Skeletal muscle tissue (tissue), 4 donors: ENCODE results near the gene CLP1. TPM values are rescaled to one million over a fixed set of nuclear protein-coding genes. Genes with fewer than 3 reads are reported as not detected.
A peak's percentile ranks its signal among the peaks of the same experiment; 100 is the strongest.

Experiments
- H3K27ac ChIP-seq: one replicate; pipeline ENCODE4 v1.7.0; 2013; ENCODE audit warnings: mild to moderate bottlenecking, low read depth, low read length, inconsistent platforms
- H3K27me3 ChIP-seq, 3 donors: one replicate each; pipeline ENCODE4 v1.7.0; 2013; ENCODE audit warnings: low read length in 3 of 3; ENCODE audit not compliant: control insufficient read depth in 3 of 3, insufficient read depth in 3 of 3
- H3K36me3 ChIP-seq, 3 donors: one replicate each; pipeline ENCODE4 v1.7.0; 2013; ENCODE audit warnings: low read length in 3 of 3; ENCODE audit not compliant: control insufficient read depth in 3 of 3, insufficient read depth in 3 of 3
- H3K4me1 ChIP-seq, 3 donors: one replicate each; pipeline ENCODE4 v1.7.0; 2013; ENCODE audit warnings: low read length in 3 of 3, mild to moderate bottlenecking in 3 of 3; ENCODE audit not compliant: control insufficient read depth in 3 of 3, insufficient read depth in 3 of 3
- H3K4me3 ChIP-seq, 3 donors: one replicate each; pipeline ENCODE4 v1.7.0; 2013; ENCODE audit warnings: low read length in 3 of 3
- H3K9ac ChIP-seq, 3 donors: one replicate each; pipeline ENCODE4 v1.7.0; 2013; ENCODE audit warnings: low read length in 3 of 3, mild to moderate bottlenecking in 3 of 3, moderate library complexity in 2 of 3, low read depth in 1 of 3
- H3K9me3 ChIP-seq, 3 donors: one replicate each; pipeline ENCODE4 v1.7.0; 2013; ENCODE audit warnings: low read length in 3 of 3; ENCODE audit not compliant: control insufficient read depth in 3 of 3
- total RNA-seq: library from RNA; depleted of rRNA; stranded (reverse); fragments of >200 nt; gene quantifications from one replicate; pipeline ENCODE4 v1.2.3, GENCODE V29; 2014
- donor health status: Osteomylitis.

CLP1 gene
- 20.4 TPM for total RNA-seq

- Histone ChIP-seq H3K9me3 (no peaks in the 10 kb centered on the region), H3K36me3 (peaks cover 21 to 24% (median 22%) of the 10 kb centered on the region in 3 donors), H3K9ac (peak within 1 kb of the TSS; percentile 90 to 95 (median 93)), H3K27me3 (no peaks in the 10 kb centered on the region), H3K4me1 (peaks cover 10 to 16% (median 15%) of the 10 kb centered on the region in 3 donors), H3K27ac (peak within 1 kb of the TSS; percentile 88), H3K4me3 (peak within 1 kb of the TSS; percentile 84 to 98 (median 92))
These were observed at the start of gene CLP1 for GRCh38 chr11:57657194-57658022. CLP1 (plus strand) TSS chr11:57657762; CDS start chr11:57659477, 1,715 bp downstream.

GRCh38 chr11:57610170-57610569, 47.4 kb upstream of the CLP1 start:
- H3K36me3 ChIP-seq, result peaks cover 7 to 47% (median 7%) of the 10 kb centered on the region in 3 donors

GRCh38 chr11:57614234-57614772, 43.3 kb upstream of the CLP1 start:
- peaks cover 3 to 30% (median 4%) of the 10 kb centered on the region in 3 donors for H3K36me3 ChIP-seq
- H3K9me3 ChIP-seq, result peaks cover 0 to 2% (median 0%) of the 10 kb centered on the region in 3 donors
- H3K27me3 ChIP-seq, result no peaks in the 10 kb centered on the region
- H3K4me3 ChIP-seq, result no peak overlapping the region
- H3K4me1 ChIP-seq, result no peaks in the 10 kb centered on the region
- no peak overlapping the region for H3K9ac ChIP-seq
- no peak overlapping the region for H3K27ac ChIP-seq

More at GRCh38 chr11:57610170-57610569, 47.4 kb upstream of the CLP1 start:
- H3K27ac ChIP-seq, result no peak overlapping the region
- H3K27me3 ChIP-seq, result no peaks in the 10 kb centered on the region
- no peak overlapping the region for H3K9ac ChIP-seq
- H3K9me3 ChIP-seq, result no peaks in the 10 kb centered on the region
- no peaks in the 10 kb centered on the region for H3K4me1 ChIP-seq
- no peak overlapping the region for H3K4me3 ChIP-seq

- H3K36me3 ChIP-seq, result peaks cover 3 to 30% (median 4%) of the 10 kb centered on the region in 3 donors
- H3K4me1 ChIP-seq, result no peaks in the 10 kb centered on the region
- H3K9me3 ChIP-seq, result peaks cover 0 to 2% (median 0%) of the 10 kb centered on the region in 3 donors
- H3K27ac ChIP-seq, result no peak overlapping the region
- no peak overlapping the region for H3K4me3 ChIP-seq
- no peak overlapping the region for H3K9ac ChIP-seq
- H3K27me3 ChIP-seq, result no peaks in the 10 kb centered on the region
These were observed 42.3 kb upstream of the CLP1 start for GRCh38 chr11:57615308-57615707.

GRCh38 chr11:57616595-57616994, 41.0 kb upstream of the CLP1 start:
- no peak overlapping the region for H3K27ac ChIP-seq
- H3K4me3 ChIP-seq, result no peak overlapping the region
- no peak overlapping the region for H3K9ac ChIP-seq
- H3K9me3 ChIP-seq, result peaks cover 0 to 2% (median 0%) of the 10 kb centered on the region in 3 donors
- H3K27me3 ChIP-seq, result no peaks in the 10 kb centered on the region
- H3K36me3 ChIP-seq, result peaks cover 2 to 23% (median 4%) of the 10 kb centered on the region in 3 donors
- no peaks in the 10 kb centered on the region for H3K4me1 ChIP-seq

- Histone ChIP-seq H3K9ac (no peak overlapping the region), H3K27me3 (no peaks in the 10 kb centered on the region)
These were observed 39.1 kb upstream of the CLP1 start for GRCh38 chr11:57618438-57618837.

GRCh38 chr11:57619331-57619730, 38.2 kb upstream of the CLP1 start:
- H3K9ac ChIP-seq, result no peak overlapping the region
- H3K4me3 ChIP-seq, result no peak overlapping the region
- peaks cover 0 to 2% (median 0%) of the 10 kb centered on the region in 3 donors for H3K9me3 ChIP-seq
- peaks cover 0 to 3% (median 0%) of the 10 kb centered on the region in 3 donors for H3K36me3 ChIP-seq
- no peak overlapping the region for H3K27ac ChIP-seq
- H3K27me3 ChIP-seq, result no peaks in the 10 kb centered on the region
- H3K4me1 ChIP-seq, result no peaks in the 10 kb centered on the region

More at GRCh38 chr11:57618438-57618837, 39.1 kb upstream of the CLP1 start:
- peaks cover 0 to 12% (median 0%) of the 10 kb centered on the region in 3 donors for H3K36me3 ChIP-seq
- no peak overlapping the region for H3K27ac ChIP-seq
- H3K4me3 ChIP-seq, result no peak overlapping the region
- H3K9me3 ChIP-seq, result peaks cover 0 to 2% (median 0%) of the 10 kb centered on the region in 3 donors
- no peaks in the 10 kb centered on the region for H3K4me1 ChIP-seq

GRCh38 chr11:57620467-57620866, 37.1 kb upstream of the CLP1 start:
- H3K9me3 ChIP-seq, result peaks cover 0 to 2% (median 0%) of the 10 kb centered on the region in 3 donors
- no peak overlapping the region for H3K9ac ChIP-seq
- H3K4me3 ChIP-seq, result no peak overlapping the region
- H3K27ac ChIP-seq, result no peak overlapping the region
- no peaks in the 10 kb centered on the region for H3K27me3 ChIP-seq
- H3K4me1 ChIP-seq, result no peaks in the 10 kb centered on the region
- H3K36me3 ChIP-seq, result no peaks in the 10 kb centered on the region

GRCh38 chr11:57622263-57622662, 35.3 kb upstream of the CLP1 start:
- Histone ChIP-seq H3K36me3 (no peaks in the 10 kb centered on the region), H3K27me3 (no peaks in the 10 kb centered on the region), H3K9me3 (peaks cover 0 to 2% (median 0%) of the 10 kb centered on the region in 3 donors), H3K4me3 (no peak overlapping the region), H3K27ac (no peak overlapping the region), H3K4me1 (no peaks in the 10 kb centered on the region), H3K9ac (no peak overlapping the region)

- Histone ChIP-seq H3K4me3 (no peak overlapping the region), H3K27me3 (no peaks in the 10 kb centered on the region), H3K9ac (no peak overlapping the region), H3K27ac (no peak overlapping the region), H3K36me3 (no peaks in the 10 kb centered on the region), H3K9me3 (no peaks in the 10 kb centered on the region), H3K4me1 (no peaks in the 10 kb centered on the region)
These were observed 32.7 kb upstream of the CLP1 start for GRCh38 chr11:57624864-57625263.
